Ovary (tissue), 9 donors: ENCODE data around the gene BANK1. TPM values are rescaled to one million over a fixed set of nuclear protein-coding genes. Genes with fewer than 3 reads are reported as not detected.
"Not testable (repeated sequence)": the region's sequence is repeated elsewhere in the genome, so short reads cannot be mapped to it uniquely, and the experiment has no call there.

Experiments
- DNase-seq, 5 donors: peaks; one replicate each; pipeline ENCODE4 v3.0.0-alpha.2; 2019 to 2020
- H3K27ac ChIP-seq, 2 donors: fragments of 200-600 bp; one replicate each; pipeline versions ENCODE4 v1.5.1 to v1.8.0; 2019 to 2022
- H3K27me3 ChIP-seq: fragments of 200-600 bp; one replicate; pipeline ENCODE4 v1.8.0; 2022
- H3K36me3 ChIP-seq: fragments of 200-600 bp; sonication (generic); one replicate; pipeline ENCODE4 v1.5.1; 2019
- H3K4me1 ChIP-seq: one replicate; pipeline ENCODE4 v1.8.1; 2013; ENCODE audit warnings: mild to moderate bottlenecking, moderate library complexity; ENCODE audit not compliant: insufficient read depth
- H3K4me3 ChIP-seq: fragments of 200-600 bp; sonication (generic); one replicate; pipeline ENCODE4 v1.5.1; 2017
- H3K9me3 ChIP-seq, 2 donors: fragments of 200-600 bp in 1 of 2; sonication (generic) in 1 of 2; one replicate each; pipeline versions ENCODE4 v1.5.1 to v1.8.1; 2013 to 2019; ENCODE audit warnings: mild to moderate bottlenecking in 1 of 2, moderate library complexity in 1 of 2
- EP300 ChIP-seq: sonication (generic); formaldehyde crosslinking; IDR thresholded peaks from one replicate; pipeline ENCODE4 v1.6.1; 2017; ENCODE audit warnings: antibody characterized with exemption
- POLR2A ChIP-seq: fragments of 450-650 bp; IDR thresholded peaks from one replicate; pipeline ENCODE4 v1.6.1; 2017; ENCODE audit warnings: antibody characterized with exemption, mild to moderate bottlenecking, moderate library complexity
- WGBS, 3 donors: extraction: QIAGEN DNeasy Blood & Tissue Kit in 1 of 3; methylation state at CpG; one replicate each; pipeline versions ENCODE4 v1.1.5 to v1.1.7; 2013 to 2017; 5-methylcytosine and 5-hydroxymethylcytosine counted together
- intact Hi-C, 4 donors: fragments of 100-400 bp; cut with DNase I; formaldehyde crosslinking; loops; one replicate each; pipeline versions ENCODE4 v1.11.0 to v1.15.1; 2022 to 2023
- polyA plus RNA-seq, 2 donors: library from polyadenylated mRNA; stranded (reverse); fragments of 200-250 nt in 1 of 2; fragments of 350-450 nt in 1 of 2; fragmentation: Illumina TruSeq in 1 of 2; extraction: RNeasy Lipid Tissue Mini Kit (QIAGEN cat#74804) in 1 of 2; gene quantifications; one replicate each; pipeline ENCODE4 v1.2.3, GENCODE V29; 2013 to 2014
- total RNA-seq, 7 donors: library from RNA; depleted of rRNA in 2 of 7; stranded (reverse); fragments of >200 nt in 2 of 7; fragmentation: NEBNext Ultra II Directional in 3 of 7; extraction: Animal tissue kit (Norgen Biotek cat#: 25700) in 3 of 7; gene quantifications; one replicate each; pipeline versions ENCODE4 v1.1.0 to v1.2.4, GENCODE V29; 2016 to 2023
- TF ChIP-seq, protein P1 (sequence below), 3 donors: fragments of 450-650 bp in 2 of 3; fragments of 200-600 bp in 1 of 3; IDR thresholded peaks; one replicate each; pipeline versions ENCODE4 v1.5.1 to v1.8.0; 2016 to 2022; ENCODE audit warnings: antibody characterized with exemption in 3 of 3, mild to moderate bottlenecking in 1 of 3
- donor health status: DM: no; HTN: no; CAD: no; lungs with moderate emphysema.
- donor health status: DM: no; HTN: no; CAD: no.
- donor health status: Bipolar disorder and iron deficiency.
- donor health status: DM: yes; HTN: yes; CAD: no.
- donor health status: DM: no; HTN: no; CAD: no.
- donor health status: DM: yes; HTN: yes; CAD: no.

The BANK1 gene
- total and polyA plus RNA-seq, 9 donors = 0.10 to 3.7 (median 0.36) TPM

- TF ChIP-seq, protein P1, sequence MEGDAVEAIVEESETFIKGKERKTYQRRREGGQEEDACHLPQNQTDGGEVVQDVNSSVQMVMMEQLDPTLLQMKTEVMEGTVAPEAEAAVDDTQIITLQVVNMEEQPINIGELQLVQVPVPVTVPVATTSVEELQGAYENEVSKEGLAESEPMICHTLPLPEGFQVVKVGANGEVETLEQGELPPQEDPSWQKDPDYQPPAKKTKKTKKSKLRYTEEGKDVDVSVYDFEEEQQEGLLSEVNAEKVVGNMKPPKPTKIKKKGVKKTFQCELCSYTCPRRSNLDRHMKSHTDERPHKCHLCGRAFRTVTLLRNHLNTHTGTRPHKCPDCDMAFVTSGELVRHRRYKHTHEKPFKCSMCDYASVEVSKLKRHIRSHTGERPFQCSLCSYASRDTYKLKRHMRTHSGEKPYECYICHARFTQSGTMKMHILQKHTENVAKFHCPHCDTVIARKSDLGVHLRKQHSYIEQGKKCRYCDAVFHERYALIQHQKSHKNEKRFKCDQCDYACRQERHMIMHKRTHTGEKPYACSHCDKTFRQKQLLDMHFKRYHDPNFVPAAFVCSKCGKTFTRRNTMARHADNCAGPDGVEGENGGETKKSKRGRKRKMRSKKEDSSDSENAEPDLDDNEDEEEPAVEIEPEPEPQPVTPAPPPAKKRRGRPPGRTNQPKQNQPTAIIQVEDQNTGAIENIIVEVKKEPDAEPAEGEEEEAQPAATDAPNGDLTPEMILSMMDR (IDR thresholded peaks at IDR 0.05) = no peak
- Histone ChIP-seq H3K9me3 (no peaks in the 10 kb centered on the region), H3K27me3 (no peaks in the 10 kb centered on the region), H3K4me3 (no peak overlapping the region), H3K36me3 (no peaks in the 10 kb centered on the region), H3K27ac (no peak overlapping the region), H3K4me1 (no peaks in the 10 kb centered on the region)
- DNase-seq = no peak
- intact Hi-C loops = no loop called here
- WGBS, 3 donors = 84 to 92% (median 91%) methylated on average over 3 of the region's 3 CpGs
Measured at GRCh38 chr4:101886826-101887225, 96.3 kb downstream of the BANK1 start.

GRCh38 chr4:101888472-101888871, 97.9 kb downstream of the BANK1 start:
- H3K9me3 ChIP-seq = no peaks in the 10 kb centered on the region
- no peaks in the 10 kb centered on the region for H3K27me3 ChIP-seq
- H3K4me3 ChIP-seq = no peak overlapping the region
- H3K27ac ChIP-seq = no peak overlapping the region
- no peak for DNase-seq
- TF ChIP-seq, protein P1 (IDR thresholded peaks at IDR 0.05) = no peak
- TF ChIP-seq EP300 (no peak), POLR2A (no peak)
- 76 to 82% (median 82%) methylated on average over 4 of the region's 4 CpGs for WGBS, 3 donors
- H3K36me3 ChIP-seq = no peaks in the 10 kb centered on the region
- intact Hi-C loops = no loop called here
- H3K4me1 ChIP-seq = no peaks in the 10 kb centered on the region

GRCh38 chr4:101905527-101905926, 115.0 kb downstream of the BANK1 start:
- WGBS, 3 donors = 85 to 94% (median 90%) methylated on average over 5 of the region's 5 CpGs
- DNase-seq, H3K4me3 ChIP-seq, H3K4me1 ChIP-seq, H3K36me3 ChIP-seq, H3K27ac ChIP-seq, H3K27me3 ChIP-seq, intact Hi-C loops, H3K9me3 ChIP-seq: not testable (repeated sequence)

DNA sequence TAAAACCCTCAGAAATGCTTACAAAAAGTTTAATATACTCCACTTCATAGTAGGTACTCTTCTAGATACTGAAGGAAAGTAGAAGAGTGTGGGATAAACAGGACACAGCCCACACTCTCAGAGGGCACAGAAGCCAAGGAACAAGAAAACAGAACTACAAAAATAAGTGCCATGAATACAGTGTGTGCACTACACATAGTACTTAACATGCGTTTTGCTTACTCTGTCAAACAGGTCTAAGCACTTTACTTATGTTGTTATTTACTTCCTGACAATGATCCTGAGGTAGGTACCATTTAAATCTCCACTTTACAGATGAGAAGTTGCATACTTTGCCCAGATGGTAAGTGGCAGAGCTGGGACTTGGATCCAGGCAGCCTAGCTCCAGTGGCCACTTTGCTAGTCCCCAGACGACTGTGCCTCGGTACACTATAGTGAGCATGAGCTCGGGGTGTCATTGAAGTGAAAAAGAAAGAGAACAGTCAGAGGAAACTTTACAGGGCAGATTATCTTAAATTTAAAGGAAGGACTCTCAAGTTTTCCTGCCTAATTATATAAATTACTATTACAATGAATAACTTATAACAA, 120.3 kb downstream of the BANK1 start:
- no peak for DNase-seq
- no peak overlapping the region for H3K4me3 ChIP-seq
- H3K4me1 ChIP-seq = no peaks in the 10 kb centered on the region
- H3K27ac ChIP-seq = no peak overlapping the region
- TF ChIP-seq POLR2A = no peak
- TF ChIP-seq EP300 = no peak
- TF ChIP-seq, protein P1 (IDR thresholded peaks at IDR 0.05) = no peak
- no peaks in the 10 kb centered on the region for H3K36me3 ChIP-seq
- H3K9me3 ChIP-seq = no peaks in the 10 kb centered on the region
- no peaks in the 10 kb centered on the region for H3K27me3 ChIP-seq
- intact Hi-C loops = no loop called here
- WGBS, 3 donors = 78 to 87% (median 86%) methylated on average over 4 of the region's 4 CpGs

GRCh38 chr4:101911616-101912015, 121.1 kb downstream of the BANK1 start:
- intact Hi-C loops = no loop called here
- Histone ChIP-seq H3K36me3 (no peaks in the 10 kb centered on the region), H3K27ac (no peak overlapping the region), H3K27me3 (no peaks in the 10 kb centered on the region), H3K9me3 (no peaks in the 10 kb centered on the region), H3K4me3 (no peak overlapping the region), H3K4me1 (no peaks in the 10 kb centered on the region)
- TF ChIP-seq POLR2A (no peak), EP300 (no peak)
- TF ChIP-seq, protein P1 (IDR thresholded peaks at IDR 0.05) = no peak
- DNase-seq = no peak
